Thoracic aorta (tissue), 2 donors: ENCODE results near the gene SNRNP27. TPM values are rescaled to one million over a fixed set of nuclear protein-coding genes. Genes with fewer than 3 reads are reported as not detected.

Source experiments
- ATAC-seq: fragments of 150-250 bp; one replicate; pipeline ENCODE4 v1.8.0; 2017; ENCODE audit warnings: low read depth; ENCODE audit not compliant: insufficient number of reproducible peaks, low FRiP score
- DNase-seq: peaks from one replicate; pipeline ENCODE4 v3.0.0-alpha.2; 2020; ENCODE audit warnings: low spot score
- H3K27ac ChIP-seq, 2 donors: fragments of 200-600 bp; sonication (generic); 1 replicate in 1 of 2; 2 replicates in 1 of 2; pipeline ENCODE4 v1.5.1; 2016; ENCODE audit warnings: mild to moderate bottlenecking in 2 of 2, moderate library complexity in 2 of 2
- H3K27me3 ChIP-seq: fragments of 200-600 bp; sonication (generic); replicated peaks from 2 replicates; pipeline ENCODE4 v1.6.0; 2016; ENCODE audit warnings: mild to moderate bottlenecking; ENCODE audit not compliant: insufficient read depth
- H3K36me3 ChIP-seq: fragments of 200-600 bp; sonication (generic); one replicate; pipeline ENCODE4 v1.5.1; 2016
- H3K4me1 ChIP-seq, 2 donors: fragments of 200-600 bp; sonication (generic); 1 replicate in 1 of 2; 2 replicates in 1 of 2; pipeline versions ENCODE4 v1.5.1 to v1.6.0; 2016; ENCODE audit warnings: low read depth in 2 of 2, mild to moderate bottlenecking in 1 of 2; ENCODE audit not compliant: control insufficient read depth in 1 of 2
- H3K4me3 ChIP-seq: fragments of 200-600 bp; sonication (generic); 2 replicates; pipeline ENCODE4 v1.5.1; 2016; ENCODE audit warnings: mild to moderate bottlenecking
- H3K9me3 ChIP-seq: fragments of 200-600 bp; sonication (generic); 2 replicates; pipeline ENCODE4 v1.5.1; 2016
- total RNA-seq, 2 donors: library from RNA; depleted of rRNA; stranded (reverse); fragments of >200 nt; gene quantifications; one replicate each; pipeline versions ENCODE4 v1.1.0 to v1.2.3, GENCODE V29; 2016
- TF ChIP-seq, protein P1 (sequence below): fragments of 200-600 bp; sonication (generic); IDR thresholded peaks from one replicate; pipeline ENCODE4 v1.5.1; 2019; ENCODE audit warnings: antibody characterized with exemption

SNRNP27 gene
- total RNA-seq, 2 donors from 2014 or later: 57.4 to 98.7 TPM

DNA sequence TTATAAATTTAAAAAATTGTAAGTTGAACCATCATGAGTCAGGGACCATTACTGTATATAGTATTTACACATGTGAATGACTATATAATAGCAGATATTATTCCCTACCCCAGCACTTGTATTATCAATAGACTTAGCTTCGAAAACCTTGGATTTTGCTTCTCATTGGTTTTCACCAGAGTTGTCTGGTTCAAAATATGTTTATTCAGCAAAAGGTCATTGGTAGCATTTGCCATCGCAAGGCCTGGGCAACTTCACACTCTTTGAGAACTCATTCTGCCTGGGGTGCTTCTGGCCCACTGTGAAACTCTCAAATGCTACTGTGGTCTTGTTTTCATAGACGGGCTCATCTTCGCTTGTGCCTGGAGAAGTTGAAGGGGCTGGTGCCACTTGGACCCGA lies 41.3 kb downstream of the SNRNP27 start:
- Histone ChIP-seq H3K4me3 (no peak overlapping the region), H3K27me3 (no peaks in the 10 kb centered on the region), H3K27ac (peak overlapping the region in 1 of 2 donors; percentile 62), H3K4me1 (peaks cover 24 to 32% of the 10 kb centered on the region in 2 donors), H3K36me3 (peaks cover 26% of the 10 kb centered on the region), H3K9me3 (no peaks in the 10 kb centered on the region)
- ATAC-seq (no peak), DNase-seq (no peak)
- TF ChIP-seq, protein P1, sequence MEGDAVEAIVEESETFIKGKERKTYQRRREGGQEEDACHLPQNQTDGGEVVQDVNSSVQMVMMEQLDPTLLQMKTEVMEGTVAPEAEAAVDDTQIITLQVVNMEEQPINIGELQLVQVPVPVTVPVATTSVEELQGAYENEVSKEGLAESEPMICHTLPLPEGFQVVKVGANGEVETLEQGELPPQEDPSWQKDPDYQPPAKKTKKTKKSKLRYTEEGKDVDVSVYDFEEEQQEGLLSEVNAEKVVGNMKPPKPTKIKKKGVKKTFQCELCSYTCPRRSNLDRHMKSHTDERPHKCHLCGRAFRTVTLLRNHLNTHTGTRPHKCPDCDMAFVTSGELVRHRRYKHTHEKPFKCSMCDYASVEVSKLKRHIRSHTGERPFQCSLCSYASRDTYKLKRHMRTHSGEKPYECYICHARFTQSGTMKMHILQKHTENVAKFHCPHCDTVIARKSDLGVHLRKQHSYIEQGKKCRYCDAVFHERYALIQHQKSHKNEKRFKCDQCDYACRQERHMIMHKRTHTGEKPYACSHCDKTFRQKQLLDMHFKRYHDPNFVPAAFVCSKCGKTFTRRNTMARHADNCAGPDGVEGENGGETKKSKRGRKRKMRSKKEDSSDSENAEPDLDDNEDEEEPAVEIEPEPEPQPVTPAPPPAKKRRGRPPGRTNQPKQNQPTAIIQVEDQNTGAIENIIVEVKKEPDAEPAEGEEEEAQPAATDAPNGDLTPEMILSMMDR: no peak

DNA sequence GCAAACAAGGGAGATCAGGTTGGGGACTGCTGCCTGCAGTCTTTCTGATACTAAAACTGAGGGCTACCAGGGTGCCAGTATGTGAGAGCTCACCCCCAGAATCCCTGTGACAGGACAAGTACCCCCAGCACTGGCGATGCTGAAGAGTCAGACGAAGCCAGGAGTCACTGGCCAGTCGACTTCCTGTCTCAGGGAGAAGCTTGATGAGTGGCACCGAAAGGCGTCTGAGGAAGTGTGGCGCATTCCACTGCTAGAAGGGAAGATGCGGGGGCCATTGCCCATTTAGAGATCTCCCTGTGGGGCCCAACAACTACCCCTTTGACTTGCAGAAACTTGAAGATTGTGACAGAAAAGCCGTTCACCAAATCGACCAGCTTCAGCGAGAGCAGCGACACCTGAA lies 43.1 kb downstream of the SNRNP27 start:
- Histone ChIP-seq H3K36me3 (peaks cover 41% of the 10 kb centered on the region), H3K27me3 (no peaks in the 10 kb centered on the region), H3K27ac (no peak overlapping the region), H3K9me3 (no peaks in the 10 kb centered on the region), H3K4me1 (peaks cover 22 to 28% of the 10 kb centered on the region in 2 donors), H3K4me3 (no peak overlapping the region)
- no peak for ATAC-seq
- TF ChIP-seq, protein P1: no peak
- DNase-seq: no peak

DNA sequence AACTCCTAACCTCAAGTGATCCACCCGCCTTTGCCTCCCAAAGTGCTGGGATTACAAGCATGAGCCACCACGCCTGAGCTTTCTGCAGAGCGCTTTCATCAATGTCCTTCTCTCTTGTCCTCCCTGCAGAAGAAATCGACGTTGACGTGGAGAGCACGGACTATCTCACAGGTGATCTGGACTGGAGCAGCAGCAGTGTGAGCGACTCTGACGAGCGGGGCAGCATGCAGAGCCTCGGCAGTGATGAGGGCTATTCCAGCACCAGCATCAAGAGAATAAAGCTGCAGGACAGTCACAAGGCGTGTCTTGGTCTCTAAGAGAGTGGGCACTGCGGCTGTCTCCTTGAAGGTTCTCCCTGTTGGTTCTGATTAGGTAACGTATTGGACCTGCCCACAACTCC lies 44.2 kb downstream of the SNRNP27 start:
- H3K36me3 ChIP-seq: peaks cover 44% of the 10 kb centered on the region
- H3K4me3 ChIP-seq: no peak overlapping the region
- no peaks in the 10 kb centered on the region for H3K9me3 ChIP-seq
- DNase-seq: no peak
- ATAC-seq: no peak
- no peak overlapping the region for H3K27ac ChIP-seq
- H3K4me1 ChIP-seq: peaks cover 18% of the 10 kb centered on the region in 2 donors
- H3K27me3 ChIP-seq: no peaks in the 10 kb centered on the region
- TF ChIP-seq, protein P1: no peak

DNA sequence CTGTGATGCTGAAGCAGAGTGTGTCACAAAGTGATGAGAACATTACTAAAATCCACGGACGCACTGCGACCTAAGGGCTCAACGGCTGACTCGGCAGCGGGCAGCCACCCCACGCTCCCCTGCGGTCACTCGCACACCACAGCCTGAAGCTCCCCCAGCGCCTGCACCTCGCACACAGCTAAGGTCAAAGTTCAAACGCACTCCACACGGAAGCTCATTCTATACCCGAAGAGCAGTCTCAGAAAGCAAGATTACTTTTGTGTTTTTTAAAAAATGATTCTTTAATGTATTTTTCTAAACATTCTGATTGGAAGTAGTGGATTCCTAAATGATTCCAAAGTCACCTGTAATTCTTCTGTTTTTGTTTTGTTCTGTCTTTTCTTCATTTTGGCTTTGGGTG lies 46.0 kb downstream of the SNRNP27 start:
- DNase-seq (no peak), ATAC-seq (no peak)
- Histone ChIP-seq H3K9me3 (no peaks in the 10 kb centered on the region), H3K4me1 (peaks cover 2 to 4% of the 10 kb centered on the region in 2 donors), H3K4me3 (no peak overlapping the region), H3K27me3 (no peaks in the 10 kb centered on the region), H3K36me3 (peaks cover 49% of the 10 kb centered on the region), H3K27ac (no peak overlapping the region)
- TF ChIP-seq, protein P1: no peak

DNA sequence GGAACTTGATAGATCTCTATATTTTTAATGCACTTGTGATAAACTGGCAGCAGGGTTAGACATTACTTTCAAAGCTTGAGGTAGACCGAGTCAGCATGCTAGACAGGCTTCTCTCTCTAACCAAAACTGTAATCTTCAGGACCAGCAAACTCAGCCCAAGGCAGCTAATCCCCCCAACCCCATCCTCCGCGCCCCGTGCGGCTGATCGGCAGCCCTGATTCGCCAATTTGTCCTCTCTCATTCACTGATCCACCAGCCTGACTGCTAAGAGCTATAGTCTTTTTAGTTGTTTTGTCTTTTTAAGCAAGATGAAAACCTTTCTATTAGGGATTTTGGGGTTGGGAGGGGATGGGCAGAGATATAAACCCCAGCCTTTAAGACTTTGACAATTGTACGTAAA lies 46.9 kb downstream of the SNRNP27 start:
- no peak overlapping the region for H3K4me3 ChIP-seq
- H3K36me3 ChIP-seq: peaks cover 46% of the 10 kb centered on the region
- no peaks in the 10 kb centered on the region for H3K27me3 ChIP-seq
- H3K9me3 ChIP-seq: no peaks in the 10 kb centered on the region
- TF ChIP-seq, protein P1: no peak
- no peak for ATAC-seq
- no peak overlapping the region for H3K27ac ChIP-seq
- no peak for DNase-seq
- no peaks in the 10 kb centered on the region for H3K4me1 ChIP-seq
